ENCODE measurements around the gene RCL1.
"Not testable (repeated sequence)": the region's sequence is repeated elsewhere in the genome, so short reads cannot be mapped to it uniquely, and the experiment has no call there.

Gene RCL1

GRCh38 chr9:4890242-4890641 is 97.5 kb downstream of the RCL1 start:
- DNase-seq, result no peak

- no peak for DNase-seq
Measured at GRCh38 chr9:4890929-4891328, 98.2 kb downstream of the RCL1 start.

- no peak for DNase-seq
Measured at GRCh38 chr9:4891674-4892073, 98.9 kb downstream of the RCL1 start.

DNA sequence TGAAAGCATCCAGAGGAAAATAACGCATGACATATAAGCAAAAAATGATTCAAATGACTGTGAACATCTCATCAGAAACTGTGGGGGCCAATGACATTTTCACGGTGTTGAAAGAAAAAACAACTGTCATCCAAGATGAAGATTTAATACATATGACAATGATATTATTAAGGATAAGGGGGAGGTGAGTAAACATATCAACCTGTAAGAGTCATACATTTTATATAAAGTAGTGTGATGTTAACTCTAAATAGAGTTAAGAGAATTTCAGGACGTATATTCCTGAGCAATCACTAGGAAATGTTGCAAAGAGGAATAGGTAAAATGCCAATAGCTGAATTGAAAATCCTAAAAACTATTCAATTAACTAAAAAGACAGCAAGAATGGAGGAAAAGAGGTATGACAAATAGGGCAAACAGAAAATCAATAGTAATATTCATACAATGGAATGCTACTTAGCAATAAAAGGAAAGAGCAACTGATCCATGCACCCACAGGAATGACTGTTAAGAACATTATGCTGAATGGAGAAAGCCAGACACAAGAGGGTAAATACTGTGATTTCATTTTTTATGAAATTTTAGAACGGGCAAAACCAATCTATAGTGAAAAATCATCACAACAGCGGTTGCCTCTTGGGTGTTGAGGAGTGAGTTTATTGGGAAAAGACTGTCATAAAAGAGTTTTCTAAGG is 99.9 kb downstream of the RCL1 start:
- DNase-seq, result no peak

- no peak for DNase-seq
Measured at GRCh38 chr9:4894076-4894475, 101.3 kb downstream of the RCL1 start.

DNA sequence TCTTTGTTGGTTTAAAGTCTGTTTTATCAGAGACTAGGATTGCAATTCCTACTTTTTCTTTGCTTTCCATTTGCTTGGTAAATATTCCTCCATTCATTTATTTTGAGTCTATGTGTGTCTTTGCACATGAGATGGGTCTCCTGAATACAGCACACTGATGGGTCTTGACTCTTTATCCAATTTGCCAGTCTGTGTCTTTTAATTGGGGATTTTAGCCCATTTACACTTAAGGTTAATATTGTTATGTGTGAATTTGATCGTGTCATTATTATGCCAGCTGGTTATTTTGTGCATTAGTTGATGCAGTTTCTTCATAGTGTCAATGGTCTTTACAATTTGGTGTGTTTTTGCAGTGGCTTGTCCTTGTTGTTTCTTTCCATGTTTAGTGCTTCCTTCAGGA is 107.1 kb downstream of the RCL1 start:
- DNase-seq, result not testable (repeated sequence)

DNA sequence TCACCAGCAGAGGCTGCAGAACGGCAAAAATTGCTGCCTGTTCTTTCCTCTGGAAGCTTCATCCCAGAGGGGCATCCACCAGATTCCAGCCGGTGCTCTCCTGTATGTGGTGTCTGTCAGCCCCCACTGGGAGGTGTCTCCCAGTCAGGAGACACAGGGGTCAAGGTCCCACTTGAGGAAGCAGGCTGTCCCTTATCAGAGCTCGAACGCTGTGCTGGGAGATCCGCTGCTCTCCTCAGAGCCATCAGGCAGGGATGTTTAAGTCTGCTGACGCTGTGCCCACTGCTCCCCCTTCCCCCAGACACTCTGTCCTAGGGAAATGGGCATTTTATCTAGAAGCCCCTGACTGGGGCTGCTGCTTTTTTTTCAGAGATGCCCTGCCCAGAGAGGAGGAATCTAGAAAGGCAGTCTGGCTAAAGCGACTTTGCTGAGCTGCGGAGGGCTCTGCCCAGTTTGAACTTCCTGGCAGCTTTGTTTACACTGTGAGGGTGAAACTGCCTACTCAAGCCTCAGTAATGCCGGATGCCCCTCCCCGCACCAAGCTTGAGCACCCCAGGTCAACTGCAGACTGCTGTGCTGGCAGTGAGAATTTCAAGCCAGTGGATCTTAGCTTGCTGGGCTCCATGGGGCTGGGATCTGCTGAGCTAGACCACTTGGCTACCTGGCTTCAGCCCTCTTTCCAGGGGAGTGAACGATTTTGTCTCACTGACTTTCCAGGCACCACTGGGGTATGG is 108.8 kb downstream of the RCL1 start:
- not testable (repeated sequence) for DNase-seq

GRCh38 chr9:4902135-4902475 is 109.4 kb downstream of the RCL1 start:
- no peak for DNase-seq

GRCh38 chr9:4904322-4905134 is 111.8 kb downstream of the RCL1 start:
- DNase-seq, result no peak

DNA sequence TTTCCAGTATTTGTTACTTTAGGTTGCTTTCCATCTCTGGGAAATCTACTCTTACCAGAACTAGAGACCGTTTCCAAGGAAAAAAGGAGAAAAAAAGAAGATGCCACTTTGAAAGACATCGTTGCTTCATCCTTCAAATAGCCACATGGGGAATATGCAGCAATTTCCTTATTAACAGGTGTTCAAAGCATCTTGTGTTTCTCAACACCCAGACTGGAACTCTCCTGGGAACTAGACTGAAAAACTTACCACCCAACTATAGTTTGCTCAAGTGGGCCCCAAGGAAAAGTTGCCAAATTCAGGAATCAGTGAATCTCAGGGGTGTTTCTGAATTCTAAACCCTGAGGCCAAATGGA is 112.4 kb downstream of the RCL1 start:
- DNase-seq, result no peak
